ENCODE measurements around the gene IRX2. TPM values are rescaled to one million over a fixed set of nuclear protein-coding genes. Genes with fewer than 3 reads are reported as not detected.
A peak's percentile ranks its signal among the peaks of the same experiment; 100 is the strongest.

IRX2 gene
- total and polyA plus RNA-seq, 2 of the 8 experiments (the other 6 are each of a cell fraction or from before 2014, with no cell fraction given), result 23.4 to 40.4 TPM

DNA sequence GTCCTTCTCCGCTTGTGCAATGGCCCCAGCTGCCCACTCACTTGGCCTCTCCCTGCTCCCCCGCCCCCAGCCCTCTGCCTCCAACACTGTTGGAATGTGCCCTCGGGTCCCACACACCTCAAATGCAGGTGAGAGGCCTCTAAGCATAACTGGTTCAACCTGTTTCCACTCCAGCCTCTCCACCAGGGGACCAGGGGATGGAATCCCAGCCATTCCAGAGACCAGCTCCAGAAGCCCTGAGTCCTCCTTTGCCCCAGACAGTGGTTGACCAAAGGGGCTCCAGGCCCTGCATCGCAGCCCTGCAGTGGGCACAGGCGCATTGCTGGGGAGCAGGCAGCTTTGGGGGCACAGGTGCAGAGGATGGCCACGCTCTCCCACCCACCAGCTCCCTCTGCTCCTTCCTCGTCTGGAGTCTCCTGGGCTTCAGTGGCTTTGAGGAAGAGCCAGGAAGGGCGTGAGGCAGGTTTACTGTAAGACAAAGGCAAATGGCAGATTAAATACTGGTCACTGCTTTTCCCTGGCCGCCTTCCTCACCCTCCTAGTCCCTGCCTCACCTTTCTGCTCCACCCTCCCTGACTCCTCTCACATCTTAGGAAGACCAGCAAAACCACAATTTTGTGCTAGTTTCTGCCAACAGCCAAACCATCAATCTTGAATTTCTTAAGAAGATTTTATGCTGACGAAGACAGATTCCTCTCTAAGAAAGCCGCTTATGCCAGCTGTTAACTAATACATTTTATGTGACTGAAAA is 29.1 kb upstream of the IRX2 start (continued):
- TF ChIP-seq EP300 (IDR thresholded peaks at IDR 0.05; ENCODE audit: borderline replicate concordance in 1 of 2, low read depth in 2 of 2, low read length in 2 of 2) (0 out of 3 replicates have a peak, but pooled peaks of 1 of the 2 experiments have one; percentile 53), BACH1 (IDR thresholded peaks at IDR 0.05; ENCODE audit: low read length) (no peak), CEBPB (IDR thresholded peaks at IDR 0.05; ENCODE audit: low read depth, low read length) (no peak), CREB1 (IDR thresholded peaks at IDR 0.05) (no peak), SP1 (IDR thresholded peaks at IDR 0.05; ENCODE audit: low read depth, low read length) (peak; percentile 91; the same call in 1 of the 2 replicates), KDM4A (IDR thresholded peaks at IDR 0.05; ENCODE audit: low read depth, low read length, severe bottlenecking) (no peak), RXRA (IDR thresholded peaks at IDR 0.05; ENCODE audit: insufficient read depth, low read depth, low read length) (no peak), POU5F1 (IDR thresholded peaks at IDR 0.05; ENCODE audit: low read depth, low read length) (no peak; the same call in 1 of the 2 replicates), NANOG (IDR thresholded peaks at IDR 0.05; ENCODE audit: insufficient read depth, low read depth, low read length, poor library complexity, severe bottlenecking) (no peak), RFX5 (IDR thresholded peaks at IDR 0.05; ENCODE audit: borderline replicate concordance, low read depth, low read length) (no peak), PHF8 (conservative IDR thresholded peaks at IDR 0.05; ENCODE audit: low read depth, low read length) (no peak), SRF (IDR thresholded peaks at IDR 0.05; ENCODE audit: low read depth, low read length) (no peak), HDAC6 (IDR thresholded peaks at IDR 0.05; ENCODE audit: low read depth, low read length) (no peak), KDM1A (IDR thresholded peaks at IDR 0.05; ENCODE audit: borderline replicate concordance, low read length) (no peak; the same call in 1 of the 2 replicates), BCL11A (IDR thresholded peaks at IDR 0.05; ENCODE audit: low read depth in 2 of 2, low read length in 2 of 2) (no peak), TAF1 (IDR thresholded peaks at IDR 0.05; ENCODE audit: low read depth, low read length) (no peak), KDM5A (IDR thresholded peaks at IDR 0.05; ENCODE audit: low read length) (no peak), SIRT6 (IDR thresholded peaks at IDR 0.05; ENCODE audit: low read length) (no peak), YY1 (IDR thresholded peaks at IDR 0.05; ENCODE audit: low read depth, low read length) (peak; percentile 26; the same call in 1 of the 2 replicates), SP2 (IDR thresholded peaks at IDR 0.05; ENCODE audit: low read length) (no peak), TEAD4 (IDR thresholded peaks at IDR 0.05; ENCODE audit: low read depth, low read length) (peak; percentile 77)
- TF ChIP-seq, protein P1, sequence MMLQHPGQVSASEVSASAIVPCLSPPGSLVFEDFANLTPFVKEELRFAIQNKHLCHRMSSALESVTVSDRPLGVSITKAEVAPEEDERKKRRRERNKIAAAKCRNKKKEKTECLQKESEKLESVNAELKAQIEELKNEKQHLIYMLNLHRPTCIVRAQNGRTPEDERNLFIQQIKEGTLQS (IDR thresholded peaks at IDR 0.05; ENCODE audit: insufficient read depth, low read depth, low read length), result no peak
- TF ChIP-seq, protein P2, sequence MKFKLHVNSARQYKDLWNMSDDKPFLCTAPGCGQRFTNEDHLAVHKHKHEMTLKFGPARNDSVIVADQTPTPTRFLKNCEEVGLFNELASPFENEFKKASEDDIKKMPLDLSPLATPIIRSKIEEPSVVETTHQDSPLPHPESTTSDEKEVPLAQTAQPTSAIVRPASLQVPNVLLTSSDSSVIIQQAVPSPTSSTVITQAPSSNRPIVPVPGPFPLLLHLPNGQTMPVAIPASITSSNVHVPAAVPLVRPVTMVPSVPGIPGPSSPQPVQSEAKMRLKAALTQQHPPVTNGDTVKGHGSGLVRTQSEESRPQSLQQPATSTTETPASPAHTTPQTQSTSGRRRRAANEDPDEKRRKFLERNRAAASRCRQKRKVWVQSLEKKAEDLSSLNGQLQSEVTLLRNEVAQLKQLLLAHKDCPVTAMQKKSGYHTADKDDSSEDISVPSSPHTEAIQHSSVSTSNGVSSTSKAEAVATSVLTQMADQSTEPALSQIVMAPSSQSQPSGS (IDR thresholded peaks at IDR 0.05; ENCODE audit: low read length), result no peak
